GM20000 (cell line): ENCODE results near the gene ZSCAN22.

Experiments used
- DNase-seq: peaks from one replicate; pipeline ENCODE4 v3.0.0; 2012; ENCODE audit warnings: low spot score
- CTCF ChIP-seq: IDR thresholded peaks from 2 replicates; pipeline ENCODE4 v1.5.1; 2012; ENCODE audit warnings: mild to moderate bottlenecking, control low read depth; ENCODE audit errors: extremely low read depth, missing control alignments

ZSCAN22 gene

GRCh38 chr19:58357481-58358145 lies 30.8 kb downstream of the ZSCAN22 start:
- no peak for TF ChIP-seq CTCF
- no peak for DNase-seq

DNA sequence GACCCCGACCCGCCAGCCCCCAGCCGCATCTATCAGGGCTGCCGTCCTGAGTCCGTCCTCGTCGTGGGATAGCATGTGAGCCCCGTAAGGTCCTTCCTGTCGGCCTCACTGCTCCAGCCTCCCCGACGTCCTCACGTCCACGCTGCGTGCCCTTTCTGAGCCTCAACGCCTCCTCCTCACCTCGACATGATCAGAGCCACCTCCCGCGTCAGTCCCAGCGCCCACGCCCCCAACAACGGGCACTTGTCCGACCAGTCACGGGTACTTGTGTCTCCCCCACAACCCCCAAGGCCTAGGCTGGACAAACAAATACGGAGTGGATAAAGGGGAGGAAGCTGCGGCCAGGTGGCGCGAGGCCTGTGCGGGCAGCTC lies 35.1 kb downstream of the ZSCAN22 start:
- DNase-seq: peak; percentile 76
- TF ChIP-seq CTCF: no peak

DNA sequence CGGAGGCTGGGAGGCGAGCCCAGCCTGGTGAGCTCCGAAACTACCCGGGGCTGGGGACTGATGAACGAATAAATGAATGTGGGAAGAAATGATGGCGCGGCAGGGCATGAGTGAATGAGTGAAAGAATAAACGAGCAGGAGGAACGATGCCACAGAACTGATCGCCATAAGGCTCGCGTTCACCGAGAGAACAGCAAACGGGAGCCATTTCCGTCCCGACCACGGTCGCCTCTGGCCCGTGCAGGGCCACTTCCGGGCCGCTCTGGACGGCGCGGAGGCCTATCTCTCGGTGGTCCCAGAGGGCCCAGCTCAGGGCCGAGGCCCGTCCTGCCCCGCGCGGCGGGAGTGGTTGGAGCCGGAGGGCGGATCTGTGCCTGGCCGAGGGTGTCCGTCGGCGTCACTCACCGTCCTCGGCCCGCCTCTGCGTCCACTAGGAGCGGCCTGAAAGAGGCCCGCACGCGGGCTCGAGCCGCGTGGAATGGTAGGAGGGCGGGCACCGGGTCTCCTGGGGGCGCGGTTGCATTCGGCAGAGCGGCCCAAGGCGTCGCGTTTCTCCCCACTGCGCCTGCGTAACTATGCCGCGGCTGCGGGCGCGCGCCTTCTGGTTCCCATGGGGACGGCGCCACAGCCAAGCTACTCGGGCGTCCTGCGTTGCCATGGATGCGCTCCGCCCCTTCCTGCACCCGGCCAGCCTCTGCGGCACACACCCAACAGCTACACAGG lies 35.6 kb downstream of the ZSCAN22 start, which contains the start of gene ZNF497:
Gene ZNF497 (minus strand): TSS at position 480 of the 723 bp plus-strand sequence. CDS start 5,116 bp downstream, outside the sequence.
- DNase-seq: peak; percentile 100
- no peak for TF ChIP-seq CTCF

GRCh38 chr19:58364146-58364545 lies 37.4 kb downstream of the ZSCAN22 start:
- DNase-seq: no peak
- TF ChIP-seq CTCF: no peak

- no peak for DNase-seq
- no peak for TF ChIP-seq CTCF
Measured at GRCh38 chr19:58366585-58367430, 40.0 kb downstream of the ZSCAN22 start.

GRCh38 chr19:58367698-58368454 lies 41.1 kb downstream of the ZSCAN22 start:
- TF ChIP-seq CTCF: no peak
- no peak for DNase-seq
